Colonic mucosa (tissue), 4 donors: Measurements from ENCODE around the gene BAIAP3. TPM values are rescaled to one million over a fixed set of nuclear protein-coding genes. Genes with fewer than 3 reads are reported as not detected.

Experiments
- DNase-seq: peaks from one replicate; pipeline ENCODE4 v3.0.0-alpha.2; 2020
- H3K27ac ChIP-seq: fragments of 200-600 bp; one replicate; pipeline ENCODE4 v1.8.0; 2021
- H3K27me3 ChIP-seq: fragments of 200-600 bp; one replicate; pipeline ENCODE4 v1.8.0; 2021
- H3K36me3 ChIP-seq: fragments of 200-600 bp; one replicate; pipeline ENCODE4 v1.8.0; 2021
- H3K4me1 ChIP-seq: fragments of 200-600 bp; one replicate; pipeline ENCODE4 v1.8.0; 2021; ENCODE audit warnings: mild to moderate bottlenecking
- H3K4me3 ChIP-seq: fragments of 200-600 bp; one replicate; pipeline ENCODE4 v1.8.0; 2021
- H3K9ac ChIP-seq, 2 donors: one replicate each; pipeline ENCODE4 v1.7.0; 2013; ENCODE audit warnings: control low read depth in 2 of 2, low read depth in 2 of 2, low read length in 2 of 2
- H3K9me3 ChIP-seq: fragments of 200-600 bp; one replicate; pipeline ENCODE4 v1.8.0; 2021
- intact Hi-C: fragments of 100-400 bp; cut with DNase I; formaldehyde crosslinking; loops from one replicate; pipeline ENCODE4 v1.14.1; 2022
- total RNA-seq, 2 donors: library from RNA; stranded (reverse); fragmentation: NEBNext Ultra II Directional in 1 of 2; extraction: Animal tissue kit (Norgen Biotek cat#: 25700) in 1 of 2; gene quantifications; one replicate each; pipeline ENCODE4 v1.2.1, GENCODE V29; 2021
- TF ChIP-seq, protein P1 (sequence below): fragments of 200-600 bp; IDR thresholded peaks from one replicate; pipeline ENCODE4 v1.8.0; 2022; ENCODE audit warnings: antibody characterized with exemption, mild to moderate bottlenecking
- donor health status: healthy.
- donor health status: DM: no; HTN: no; CAD: no.
- donor health status: DM: no; HTN: no; CAD: no.

The BAIAP3 gene
- total RNA-seq, 2 donors from 2014 or later: 5.5 to 9.8 TPM

- no peak overlapping the region for H3K9ac ChIP-seq
- no peak overlapping the region for H3K4me3 ChIP-seq
- H3K27ac ChIP-seq: no peak overlapping the region
- TF ChIP-seq, protein P1, sequence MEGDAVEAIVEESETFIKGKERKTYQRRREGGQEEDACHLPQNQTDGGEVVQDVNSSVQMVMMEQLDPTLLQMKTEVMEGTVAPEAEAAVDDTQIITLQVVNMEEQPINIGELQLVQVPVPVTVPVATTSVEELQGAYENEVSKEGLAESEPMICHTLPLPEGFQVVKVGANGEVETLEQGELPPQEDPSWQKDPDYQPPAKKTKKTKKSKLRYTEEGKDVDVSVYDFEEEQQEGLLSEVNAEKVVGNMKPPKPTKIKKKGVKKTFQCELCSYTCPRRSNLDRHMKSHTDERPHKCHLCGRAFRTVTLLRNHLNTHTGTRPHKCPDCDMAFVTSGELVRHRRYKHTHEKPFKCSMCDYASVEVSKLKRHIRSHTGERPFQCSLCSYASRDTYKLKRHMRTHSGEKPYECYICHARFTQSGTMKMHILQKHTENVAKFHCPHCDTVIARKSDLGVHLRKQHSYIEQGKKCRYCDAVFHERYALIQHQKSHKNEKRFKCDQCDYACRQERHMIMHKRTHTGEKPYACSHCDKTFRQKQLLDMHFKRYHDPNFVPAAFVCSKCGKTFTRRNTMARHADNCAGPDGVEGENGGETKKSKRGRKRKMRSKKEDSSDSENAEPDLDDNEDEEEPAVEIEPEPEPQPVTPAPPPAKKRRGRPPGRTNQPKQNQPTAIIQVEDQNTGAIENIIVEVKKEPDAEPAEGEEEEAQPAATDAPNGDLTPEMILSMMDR: no peak
- H3K9me3 ChIP-seq: no peaks in the 10 kb centered on the region
- H3K36me3 ChIP-seq: no peaks in the 10 kb centered on the region
- H3K4me1 ChIP-seq: peaks cover 8% of the 10 kb centered on the region
- no peaks in the 10 kb centered on the region for H3K27me3 ChIP-seq
- no peak for DNase-seq
- intact Hi-C loops: no loop called here
Measured at GRCh38 chr16:1380195-1380594, 46.8 kb downstream of the BAIAP3 start.

GRCh38 chr16:1381612-1382406, 48.4 kb downstream of the BAIAP3 start:
- Histone ChIP-seq H3K36me3 (no peaks in the 10 kb centered on the region), H3K4me3 (no peak overlapping the region), H3K27ac (no peak overlapping the region), H3K27me3 (no peaks in the 10 kb centered on the region), H3K4me1 (peaks cover 8% of the 10 kb centered on the region), H3K9ac (no peak overlapping the region), H3K9me3 (no peaks in the 10 kb centered on the region)
- intact Hi-C loops: no loop called here
- DNase-seq: no peak
- TF ChIP-seq, protein P1: no peak

DNA sequence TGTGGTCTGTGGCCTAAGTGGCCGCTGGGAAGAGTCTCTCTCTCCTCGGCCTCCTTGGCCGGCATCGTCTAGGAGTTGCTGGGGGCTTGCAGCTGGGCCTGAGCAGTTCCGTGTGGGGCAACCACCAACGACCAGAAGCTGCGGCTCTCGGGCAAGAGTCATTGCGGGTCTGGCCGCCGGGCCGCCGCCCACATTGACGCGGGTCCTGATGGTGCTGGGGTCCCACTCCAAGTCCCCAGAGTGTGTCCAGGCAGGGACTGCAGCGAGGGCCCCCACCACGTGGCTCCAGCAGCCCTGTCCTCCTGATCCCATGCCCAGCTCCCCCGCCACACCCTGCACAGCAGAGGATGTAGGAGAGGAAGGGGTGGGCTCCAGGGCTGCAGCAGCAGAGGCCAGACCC, 50.1 kb downstream of the BAIAP3 start:
- Histone ChIP-seq H3K9me3 (no peaks in the 10 kb centered on the region), H3K4me1 (peaks cover 7% of the 10 kb centered on the region), H3K27me3 (no peaks in the 10 kb centered on the region), H3K4me3 (no peak overlapping the region), H3K27ac (no peak overlapping the region), H3K9ac (no peak overlapping the region), H3K36me3 (no peaks in the 10 kb centered on the region)
- intact Hi-C loops: no loop called here
- DNase-seq: no peak
- TF ChIP-seq, protein P1: no peak

DNA sequence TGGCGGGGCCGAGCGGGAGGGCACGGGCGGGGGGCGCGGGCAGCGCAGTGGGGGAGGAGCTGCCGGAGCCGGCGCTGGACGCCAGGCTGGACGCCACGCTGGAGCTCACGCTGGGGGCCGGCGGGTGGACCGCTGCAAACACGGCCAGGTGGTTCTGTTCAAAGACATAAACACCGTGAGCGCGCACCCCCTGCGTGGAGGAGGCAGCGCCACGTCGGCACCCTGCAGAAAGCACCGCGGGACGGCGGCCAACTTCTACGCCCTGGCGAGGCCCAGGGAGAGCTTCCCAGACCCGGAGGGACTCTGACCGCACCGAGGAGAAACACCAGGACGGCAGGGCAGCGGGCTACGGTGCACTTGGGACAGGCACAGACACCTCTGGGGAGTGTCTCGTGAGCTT, 51.8 kb downstream of the BAIAP3 start:
- TF ChIP-seq, protein P1: no peak
- Histone ChIP-seq H3K4me1 (no peaks in the 10 kb centered on the region), H3K27me3 (no peaks in the 10 kb centered on the region), H3K9me3 (no peaks in the 10 kb centered on the region), H3K36me3 (no peaks in the 10 kb centered on the region), H3K4me3 (no peak overlapping the region), H3K9ac (no peak overlapping the region), H3K27ac (no peak overlapping the region)
- intact Hi-C loops: no loop called here
- DNase-seq: no peak

- intact Hi-C loops: no loop called here
- no peaks in the 10 kb centered on the region for H3K9me3 ChIP-seq
- no peak overlapping the region for H3K27ac ChIP-seq
- TF ChIP-seq, protein P1: no peak
- H3K4me3 ChIP-seq: no peak overlapping the region
- no peaks in the 10 kb centered on the region for H3K36me3 ChIP-seq
- H3K27me3 ChIP-seq: no peaks in the 10 kb centered on the region
- H3K4me1 ChIP-seq: no peaks in the 10 kb centered on the region
- H3K9ac ChIP-seq: no peak overlapping the region
- DNase-seq: no peak
Measured at GRCh38 chr16:1387331-1387730, 53.9 kb downstream of the BAIAP3 start.
